ENCODE measurements around the gene CRYZ. TPM values are rescaled to one million over a fixed set of nuclear protein-coding genes. Genes with fewer than 3 reads are reported as not detected.
"Not testable (repeated sequence)": the region's sequence is repeated elsewhere in the genome, so short reads cannot be mapped to it uniquely, and the experiment has no call there.

Gene CRYZ
- total RNA-seq, 1 experiment from 2014 or later: 63.4 TPM

- H3K27me3 ChIP-seq (ENCODE audit: low read length): no peaks in the 10 kb centered on the region
- no peaks in the 10 kb centered on the region for H3K9me2 ChIP-seq (replicated peaks; ENCODE audit: insufficient read depth, low read length)
- H3K9me3 ChIP-seq (ENCODE audit: low read length): no peaks in the 10 kb centered on the region
- DNase-seq: no peak
- H3K9ac ChIP-seq (ENCODE audit: low read length): no peak within 1 kb of the TSS
- H3K4me2 ChIP-seq (ENCODE audit: low read depth, low read length, poor library complexity, severe bottlenecking): no peak within 1 kb of the TSS
- no peaks in the 10 kb centered on the region for H3K79me2 ChIP-seq (ENCODE audit: low read length)
- H3K27ac ChIP-seq (ENCODE audit: low read length): no peak within 1 kb of the TSS
- H3K36me3 ChIP-seq (ENCODE audit: insufficient read depth, low read length): no peaks in the 10 kb centered on the region
- H3K4me1 ChIP-seq (ENCODE audit: low read length): no peaks in the 10 kb centered on the region
- H4K20me1 ChIP-seq (ENCODE audit: insufficient read depth, low read depth, low read length): no peaks in the 10 kb centered on the region
- H3K4me3 ChIP-seq (ENCODE audit: low read length): no peak within 1 kb of the TSS
- no peak within 1 kb of the TSS for H2AFZ ChIP-seq (ENCODE audit: low read length)
Measured at GRCh38 chr1:74673351-74674111, 59.3 kb downstream of the CRYZ start, which contains the start of gene ERICH3. Gene ERICH3 (minus strand): TSS chr1:74673792. CDS start chr1:74673519, 273 bp downstream.

GRCh38 chr1:74670866-74671265 lies 62.0 kb downstream of the CRYZ start:
- H3K9me3 ChIP-seq (ENCODE audit: low read length); H4K20me1 ChIP-seq (ENCODE audit: insufficient read depth, low read depth, low read length); H3K4me3 ChIP-seq (ENCODE audit: low read length); H3K4me1 ChIP-seq (ENCODE audit: low read length); H3K4me2 ChIP-seq (ENCODE audit: low read depth, low read length, poor library complexity, severe bottlenecking); H3K27ac ChIP-seq (ENCODE audit: low read length); H3K27me3 ChIP-seq (ENCODE audit: low read length); DNase-seq; H3K79me2 ChIP-seq (ENCODE audit: low read length); H2AFZ ChIP-seq (ENCODE audit: low read length); H3K36me3 ChIP-seq (ENCODE audit: insufficient read depth, low read length); H3K9me2 ChIP-seq (replicated peaks; ENCODE audit: insufficient read depth, low read length); H3K9ac ChIP-seq (ENCODE audit: low read length): not testable (repeated sequence)

Other genes with a start within 250 kb of the CRYZ start
- not detected in 2 replicates for gene LRRC53, start 220.4 kb downstream of the CRYZ start, total RNA-seq (2014; rRNA removed; shearing (Covaris generic); ENCODE audit: low replicate concordance)
- 0.04 TPM in 1 of 2 replicates, not detected in the other for gene ERICH3, start 59.3 kb downstream of the CRYZ start, total RNA-seq (2014; rRNA removed; shearing (Covaris generic); ENCODE audit: low replicate concordance)
- gene TYW3, start 102 bp upstream of the CRYZ start, total RNA-seq (2014; rRNA removed; shearing (Covaris generic); ENCODE audit: low replicate concordance): 15.9 and 33.0 TPM in 2 replicates

Measured in Karpas-422 (cell line).